Common myeloid progenitor, CD34-positive (primary cell): ENCODE measurements around the gene NUCKS1.

ENCODE experiments used
- CTCF ChIA-PET: fragments of 350-600 bp; sonication (Branson Sonifier 250); formaldehyde crosslinking; loops from one replicate; lab custom pipeline; 2021; ENCODE audit warnings: antibody characterized with exemption; lab: Charles Lee
- POLR2A ChIA-PET: fragments of 350-600 bp; sonication (Branson Sonifier 250); formaldehyde crosslinking; loops from one replicate; lab custom pipeline; 2021; ENCODE audit warnings: antibody characterized with exemption; lab: Charles Lee
- DNase-seq, 3 donors: peaks; one replicate each; pipeline versions ENCODE4 v3.0.0 to v3.0.0-alpha.2; 2013
- H3K27ac ChIP-seq, 2 experiments: 1 replicate in 1 of 2; 2 replicates in 1 of 2; pipeline ENCODE4 v1.7.0; 2013; ENCODE audit warnings: inconsistent platforms in 2 of 2, low read length in 2 of 2, mild to moderate bottlenecking in 2 of 2, low read depth in 1 of 2, moderate library complexity in 1 of 2; ENCODE audit not compliant: severe bottlenecking in 2 of 2, insufficient read depth in 1 of 2, poor library complexity in 1 of 2
- H3K27me3 ChIP-seq, 5 experiments: replicated peaks in 2 of 5; 1 replicate in 3 of 5; 2 replicates in 2 of 5; pipeline versions ENCODE4 v1.6.1 to v1.7.0; 2013; ENCODE audit warnings: low read length in 4 of 5, mild to moderate bottlenecking in 2 of 5, moderate library complexity in 2 of 5, inconsistent platforms in 1 of 5; ENCODE audit not compliant: insufficient read depth in 5 of 5, control insufficient read depth in 4 of 5
- H3K36me3 ChIP-seq, 4 experiments: 1 replicate in 2 of 4; 2 replicates in 2 of 4; pipeline versions ENCODE4 v1.6.1 to v1.7.0; 2013; ENCODE audit warnings: low read length in 3 of 4, control low read depth in 1 of 4, mild to moderate bottlenecking in 1 of 4; ENCODE audit not compliant: control insufficient read depth in 4 of 4, insufficient read depth in 4 of 4
- H3K4me1 ChIP-seq, 4 experiments: 1 replicate in 3 of 4; 2 replicates in 1 of 4; pipeline versions ENCODE4 v1.6.1 to v1.7.1; 2013; ENCODE audit warnings: low read length in 3 of 4, mild to moderate bottlenecking in 3 of 4, control low read depth in 1 of 4, inconsistent platforms in 1 of 4, moderate library complexity in 1 of 4; ENCODE audit not compliant: control insufficient read depth in 4 of 4, insufficient read depth in 4 of 4; ENCODE audit errors: control extremely low read depth in 1 of 4
- H3K4me3 ChIP-seq, 7 experiments: 1 replicate in 4 of 7; 2 replicates in 3 of 7; pipeline versions ENCODE4 v1.5.1 to v1.7.0; 2013; ENCODE audit warnings: mild to moderate bottlenecking in 7 of 7, low read length in 6 of 7, moderate library complexity in 6 of 7, inconsistent platforms in 2 of 7, low read depth in 2 of 7, control low read depth in 1 of 7; ENCODE audit not compliant: insufficient read depth in 4 of 7, control insufficient read depth in 1 of 7; ENCODE audit errors: extremely low read depth in 1 of 7
- H3K9me3 ChIP-seq, 5 experiments: 1 replicate in 4 of 5; 2 replicates in 1 of 5; pipeline versions ENCODE4 v1.6.1 to v1.7.1; 2013; ENCODE audit warnings: low read length in 4 of 5, mild to moderate bottlenecking in 2 of 5, inconsistent platforms in 1 of 5, low read depth in 1 of 5, moderate library complexity in 1 of 5; ENCODE audit not compliant: control insufficient read depth in 4 of 5, insufficient read depth in 2 of 5; ENCODE audit errors: control extremely low read depth in 1 of 5
- WGBS: methylation state at CpG from one replicate; pipeline ENCODE4 v1.1.5; 2013; ENCODE audit not compliant: insufficient coverage; 5-methylcytosine and 5-hydroxymethylcytosine counted together

NUCKS1 gene

GRCh38 chr1:205669341-205670149 is 80.4 kb downstream of the NUCKS1 start:
- DNase-seq: peak in 2 of 3 donors; percentile 67 to 74
- H3K36me3 ChIP-seq: peaks cover 0 to 14% (median 6%) of the 10 kb centered on the region in 4 experiments
- peak overlapping the region in 1 of 2 experiments; percentile 61 for H3K27ac ChIP-seq
- ChIA-PET CTCF (interaction anchor here (1.0 to 32.2 kb wide), 3 partner anchors 9 to 37 kb away, joined by 3 to 1013 read pairs (median 99); no protein-coding TSS in a partner anchor), POLR2A (interaction anchor here (0.5 kb wide), 1 partner anchor 32 kb away, joined by 4 read pairs; no protein-coding TSS in a partner anchor)
- 28% methylated on average over 13 of the region's 20 CpGs for WGBS
- H3K27me3 ChIP-seq: no peaks in the 10 kb centered on the region
- peak overlapping the region in 4 of 7 experiments; percentile 15 to 43 (median 30) for H3K4me3 ChIP-seq
- H3K4me1 ChIP-seq: peaks cover 0 to 73% (median 66%) of the 10 kb centered on the region in 4 experiments
- no peaks in the 10 kb centered on the region for H3K9me3 ChIP-seq

DNA sequence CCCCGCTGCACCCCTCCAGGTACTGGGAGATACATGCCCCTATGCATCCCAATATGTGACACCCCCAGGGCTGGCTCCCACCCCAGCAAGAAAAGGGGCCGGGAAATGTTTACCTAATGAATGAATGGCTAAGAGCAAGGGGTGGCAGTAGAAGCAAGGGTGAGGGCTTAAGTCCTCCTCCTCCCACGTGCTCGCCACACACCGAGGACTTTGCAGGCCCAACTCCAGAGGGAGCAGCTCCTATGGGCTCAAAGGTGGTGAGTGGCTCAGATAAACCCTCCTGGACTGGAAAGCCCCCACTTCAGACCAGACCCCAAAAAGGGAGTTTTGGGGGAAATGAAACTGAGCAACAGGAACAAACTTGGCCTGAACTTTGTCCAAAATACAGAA is 81.0 kb downstream of the NUCKS1 start:
- Histone ChIP-seq H3K4me3 (peak overlapping the region in 3 of 7 experiments; percentile 8 to 35 (median 15)), H3K4me1 (peaks cover 0 to 79% (median 72%) of the 10 kb centered on the region in 4 experiments)
- 43% methylated on average over 3 of the region's 5 CpGs for WGBS

DNA sequence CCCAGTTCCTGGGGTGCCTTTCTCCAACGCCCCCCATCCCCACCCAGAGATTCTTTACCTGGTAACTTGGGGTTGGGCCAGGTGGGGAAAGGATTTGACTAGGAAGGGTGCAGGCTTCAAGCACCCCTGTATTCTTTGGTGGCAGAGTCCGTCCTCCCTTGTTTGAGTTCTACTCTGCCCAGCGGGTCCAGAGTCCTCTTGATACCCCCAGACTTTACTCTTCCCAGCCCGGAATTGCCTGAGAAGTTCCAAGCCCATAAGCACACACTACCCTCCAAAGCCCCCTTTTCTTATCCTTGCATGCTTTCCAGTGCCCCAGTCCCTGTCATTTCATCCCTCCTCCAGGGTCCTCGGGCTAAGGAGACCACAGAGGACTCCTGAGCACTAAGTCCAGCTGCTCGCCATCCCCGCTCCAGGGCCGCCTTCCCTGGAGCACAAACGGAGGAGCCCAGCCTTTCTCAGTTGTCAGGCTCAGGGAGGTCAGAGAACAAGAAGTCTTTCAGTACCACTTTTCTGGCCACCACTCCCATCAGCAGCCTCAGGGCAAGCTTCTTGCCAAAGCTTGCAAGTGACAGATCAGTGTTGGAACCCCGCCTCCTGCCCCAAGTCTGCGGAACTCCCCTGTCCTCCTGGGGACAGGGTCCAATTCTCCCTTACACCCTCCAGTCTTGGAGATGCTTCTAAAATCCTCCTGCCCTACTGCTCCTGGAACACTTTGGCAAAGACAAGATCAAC is 81.9 kb downstream of the NUCKS1 start:
- peak overlapping the region in 1 of 7 experiments; percentile 39 for H3K4me3 ChIP-seq
- H3K4me1 ChIP-seq: peaks cover 0 to 83% (median 74%) of the 10 kb centered on the region in 4 experiments
- WGBS: 95% methylated on average over 11 of the region's 11 CpGs
- H3K27ac ChIP-seq: no peak overlapping the region
- POLR2A ChIA-PET: no interaction called here
- no peaks in the 10 kb centered on the region for H3K9me3 ChIP-seq
- H3K36me3 ChIP-seq: peaks cover 4 to 19% (median 7%) of the 10 kb centered on the region in 4 experiments
- CTCF ChIA-PET: interaction anchor here (0.9 to 32.2 kb wide), 6 partner anchors 8 to 38 kb away, joined by 3 to 1013 read pairs (median 12); partner anchors contain the start of gene SLC45A3
- no peak for DNase-seq
- no peaks in the 10 kb centered on the region for H3K27me3 ChIP-seq

More for the DNA sequence above, 81.0 kb downstream of the NUCKS1 start:
- H3K9me3 ChIP-seq: no peaks in the 10 kb centered on the region
- POLR2A ChIA-PET: no interaction called here
- H3K27me3 ChIP-seq: no peaks in the 10 kb centered on the region
- CTCF ChIA-PET: interaction anchor here (1.0 to 32.2 kb wide), 3 partner anchors 9 to 37 kb away, joined by 3 to 1013 read pairs (median 99); no protein-coding TSS in a partner anchor
- peak overlapping the region in 1 of 2 experiments; percentile 61 for H3K27ac ChIP-seq
- H3K36me3 ChIP-seq: peaks cover 0 to 16% (median 6%) of the 10 kb centered on the region in 4 experiments
- peak in 2 of 3 donors; percentile 80 for DNase-seq

- DNase-seq: no peak
- no peaks in the 10 kb centered on the region for H3K27me3 ChIP-seq
- H3K9me3 ChIP-seq: no peaks in the 10 kb centered on the region
- 89% methylated on average over 4 of the region's 6 CpGs for WGBS
- no peak overlapping the region for H3K4me3 ChIP-seq
- peaks cover 3 to 24% (median 14%) of the 10 kb centered on the region in 4 experiments for H3K36me3 ChIP-seq
- CTCF ChIA-PET: interaction anchor here (1.3 to 32.2 kb wide), 8 partner anchors 6 to 80 kb away, joined by 3 to 1013 read pairs (median 5); partner anchors contain the start of gene SLC45A3
- H3K27ac ChIP-seq: peak overlapping the region in 1 of 2 experiments; percentile 19
- peaks cover 0 to 73% (median 70%) of the 10 kb centered on the region in 4 experiments for H3K4me1 ChIP-seq
- POLR2A ChIA-PET: no interaction called here
Measured at GRCh38 chr1:205666372-205667166, 83.4 kb downstream of the NUCKS1 start.

- no peaks in the 10 kb centered on the region for H3K9me3 ChIP-seq
- H3K4me1 ChIP-seq: peaks cover 0 to 73% (median 67%) of the 10 kb centered on the region in 4 experiments
- ChIA-PET CTCF (interaction anchor here (1.1 to 32.2 kb wide), 8 partner anchors 10 to 82 kb away, joined by 3 to 1013 read pairs (median 4); partner anchors contain the start of gene SLC45A3), POLR2A (no interaction called here)
- peak overlapping the region in 1 of 2 experiments; percentile 60 for H3K27ac ChIP-seq
- H3K27me3 ChIP-seq: no peaks in the 10 kb centered on the region
- H3K36me3 ChIP-seq: peaks cover 3 to 33% (median 17%) of the 10 kb centered on the region in 4 experiments
- 55% methylated on average over 8 of the region's 9 CpGs for WGBS
- peak overlapping the region in 1 of 7 experiments; percentile 44 for H3K4me3 ChIP-seq
- peak in 1 of 3 donors; percentile 45 for DNase-seq
Measured at GRCh38 chr1:205665201-205666045, 84.6 kb downstream of the NUCKS1 start.
